ENCODE data around the gene ATP2B3.

ATP2B3 gene

DNA sequence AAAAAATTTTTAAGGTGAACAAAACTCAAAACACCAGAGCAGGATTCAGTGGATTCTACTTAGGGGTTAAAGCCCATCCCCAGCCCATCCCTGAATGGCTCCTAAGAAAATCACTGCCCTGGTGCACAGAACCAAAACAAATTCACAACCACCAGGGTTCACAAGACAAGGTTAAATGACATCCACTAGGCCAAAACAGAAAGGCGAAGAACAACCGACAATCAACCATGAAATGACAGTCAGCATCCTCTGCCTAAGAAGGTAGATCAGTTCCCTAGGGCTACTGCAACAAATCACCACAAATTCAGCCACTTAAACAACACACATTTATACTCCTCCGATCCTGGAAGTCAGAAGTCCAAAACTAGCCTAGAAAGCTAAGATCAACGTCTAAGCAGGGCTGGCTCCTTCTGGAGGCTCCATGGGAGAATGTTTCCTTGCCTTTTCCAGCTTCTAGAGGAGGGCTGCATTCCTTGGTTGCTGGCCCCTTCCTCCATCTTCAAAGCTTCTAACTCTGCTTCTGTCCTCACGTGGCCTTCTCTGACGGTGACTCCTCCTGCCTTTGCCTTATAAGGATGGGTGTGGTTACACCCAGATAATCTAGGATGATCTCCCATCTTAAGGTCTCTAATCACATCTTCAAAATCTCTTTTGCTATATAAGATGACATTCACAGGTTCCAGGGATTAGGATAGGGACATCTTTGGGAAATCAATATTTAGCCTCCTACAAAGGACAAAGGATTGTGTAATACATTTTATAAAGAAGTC is 79.7 kb downstream of the ATP2B3 start:
- TF ChIP-seq, protein P1, sequence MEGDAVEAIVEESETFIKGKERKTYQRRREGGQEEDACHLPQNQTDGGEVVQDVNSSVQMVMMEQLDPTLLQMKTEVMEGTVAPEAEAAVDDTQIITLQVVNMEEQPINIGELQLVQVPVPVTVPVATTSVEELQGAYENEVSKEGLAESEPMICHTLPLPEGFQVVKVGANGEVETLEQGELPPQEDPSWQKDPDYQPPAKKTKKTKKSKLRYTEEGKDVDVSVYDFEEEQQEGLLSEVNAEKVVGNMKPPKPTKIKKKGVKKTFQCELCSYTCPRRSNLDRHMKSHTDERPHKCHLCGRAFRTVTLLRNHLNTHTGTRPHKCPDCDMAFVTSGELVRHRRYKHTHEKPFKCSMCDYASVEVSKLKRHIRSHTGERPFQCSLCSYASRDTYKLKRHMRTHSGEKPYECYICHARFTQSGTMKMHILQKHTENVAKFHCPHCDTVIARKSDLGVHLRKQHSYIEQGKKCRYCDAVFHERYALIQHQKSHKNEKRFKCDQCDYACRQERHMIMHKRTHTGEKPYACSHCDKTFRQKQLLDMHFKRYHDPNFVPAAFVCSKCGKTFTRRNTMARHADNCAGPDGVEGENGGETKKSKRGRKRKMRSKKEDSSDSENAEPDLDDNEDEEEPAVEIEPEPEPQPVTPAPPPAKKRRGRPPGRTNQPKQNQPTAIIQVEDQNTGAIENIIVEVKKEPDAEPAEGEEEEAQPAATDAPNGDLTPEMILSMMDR (IDR thresholded peaks at IDR 0.05; ENCODE audit: low read depth, low read length), result no peak
- no peak overlapping the region for H3K4me3 ChIP-seq (replicated peaks in 1 of 2; ENCODE audit: low read depth in 2 of 2, low read length in 2 of 2)
- no peak for DNase-seq (ENCODE audit: low read depth in 2 of 2)

DNA sequence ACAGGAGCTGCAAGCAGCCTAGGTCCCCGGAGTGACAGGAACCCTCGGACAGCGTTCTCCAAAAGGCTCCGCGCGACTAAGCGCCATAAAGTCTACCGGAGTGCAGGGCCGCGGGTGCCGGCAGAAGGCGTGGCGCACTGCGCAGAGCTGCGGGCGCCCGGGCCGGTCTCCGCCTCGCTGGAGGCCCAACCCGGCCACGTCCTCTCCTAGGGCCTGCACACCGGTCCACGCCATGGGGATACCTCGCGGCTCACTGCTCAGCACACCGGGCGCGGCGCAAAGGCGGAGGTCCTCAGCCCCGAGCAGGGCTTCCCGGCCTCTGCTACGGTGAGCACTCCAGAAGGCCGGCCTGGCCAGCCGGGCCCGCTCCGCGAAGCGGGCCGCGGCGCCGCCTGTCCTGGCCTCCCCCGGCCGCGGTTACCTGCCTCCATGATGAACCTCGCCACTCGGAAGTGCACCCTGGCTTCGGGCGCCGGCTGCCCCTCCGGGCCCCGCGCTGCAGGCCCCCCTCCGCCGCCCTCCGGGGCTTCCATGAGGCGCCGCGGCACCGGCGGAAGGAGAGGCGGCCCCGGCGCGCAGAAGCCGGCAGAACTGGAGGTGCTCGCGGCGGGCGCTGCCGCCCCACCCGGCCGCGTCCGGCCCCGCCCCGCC is 81.2 kb downstream of the ATP2B3 start, which contains the start of gene CCNQ:
Gene CCNQ (minus strand): TSS at position 599 of the 651 bp plus-strand sequence. CDS start 66 bp downstream, at position 533.
- peak; percentile 24 to 34 for DNase-seq (ENCODE audit: low read depth in 2 of 2)
- TF ChIP-seq, protein P1 (IDR thresholded peaks at IDR 0.05; ENCODE audit: low read depth, low read length), result no peak
- peak within 1 kb of the TSS; percentile 67 to 68 for H3K4me3 ChIP-seq (replicated peaks in 1 of 2; ENCODE audit: low read depth in 2 of 2, low read length in 2 of 2)

DNA sequence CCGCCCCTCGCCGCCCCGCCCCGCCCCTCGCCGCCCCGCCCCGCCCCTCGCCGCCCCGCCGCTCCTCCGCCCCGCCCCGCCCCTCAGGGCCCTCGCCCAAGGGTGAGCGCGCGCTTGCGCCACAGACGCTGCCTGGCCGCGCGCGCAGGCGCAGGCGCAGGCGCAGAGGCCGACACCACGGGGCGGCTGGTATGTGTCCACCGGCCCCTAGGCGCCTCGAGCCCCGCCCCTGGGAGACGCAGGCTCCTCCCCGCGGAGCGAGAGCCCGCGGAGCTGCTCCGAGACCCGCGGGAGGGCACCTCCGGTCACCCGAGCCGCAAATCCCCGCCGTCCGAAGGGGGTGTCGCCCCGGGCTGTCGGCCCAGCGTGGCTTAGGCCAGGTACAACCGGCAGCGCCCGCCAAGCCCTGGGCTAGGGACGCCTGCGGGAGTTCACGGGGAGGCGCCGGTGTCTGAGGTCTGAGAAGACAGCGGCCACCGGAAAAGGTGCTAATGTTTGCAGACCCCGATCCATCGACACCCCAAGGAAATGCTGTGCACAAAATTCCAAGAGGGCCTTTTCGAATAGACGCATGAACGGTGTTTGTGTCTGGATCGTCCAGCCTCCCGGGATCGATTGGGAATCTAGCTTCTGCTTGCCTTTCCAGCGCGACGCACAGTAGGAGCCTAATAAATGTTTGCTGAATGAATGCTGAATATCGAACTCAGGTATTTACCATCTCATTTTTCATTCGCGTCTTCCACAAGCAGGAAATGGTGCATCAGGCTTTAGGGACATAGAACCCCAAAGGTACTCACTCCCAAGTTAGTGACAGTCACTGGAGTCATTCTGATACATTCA is 82.0 kb downstream of the ATP2B3 start:
- H3K4me3 ChIP-seq (replicated peaks in 1 of 2; ENCODE audit: low read depth in 2 of 2, low read length in 2 of 2), result peak overlapping the region; percentile 67 to 68
- peak; percentile 82 to 91 for DNase-seq (ENCODE audit: low read depth in 2 of 2)
- TF ChIP-seq, protein P1 (IDR thresholded peaks at IDR 0.05; ENCODE audit: low read depth, low read length), result no peak

DNA sequence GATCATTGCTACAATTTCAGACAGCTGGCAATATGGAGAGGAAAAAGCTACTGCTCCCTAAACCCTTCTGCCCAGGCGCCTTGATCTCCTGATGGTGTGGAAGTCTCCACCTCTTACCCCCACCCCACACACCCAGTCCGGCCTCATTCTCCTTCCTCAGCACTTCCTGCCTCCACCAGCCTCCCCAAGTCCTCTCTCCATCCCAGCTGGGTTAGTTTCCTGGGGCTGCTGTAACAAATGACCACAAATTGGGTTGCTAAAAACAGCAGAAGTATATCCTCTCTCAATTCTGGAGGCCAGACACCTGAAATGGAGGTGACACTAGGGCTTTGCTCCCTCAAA is 82.6 kb downstream of the ATP2B3 start:
- DNase-seq (ENCODE audit: low read depth in 2 of 2), result peak in 1 of 2 donors; percentile 10
- TF ChIP-seq, protein P1 (IDR thresholded peaks at IDR 0.05; ENCODE audit: low read depth, low read length), result no peak
- peak overlapping the region; percentile 67 to 68 for H3K4me3 ChIP-seq (replicated peaks in 1 of 2; ENCODE audit: low read depth in 2 of 2, low read length in 2 of 2)

GRCh38 chrX:153600921-153601320 is 83.5 kb downstream of the ATP2B3 start:
- H3K4me3 ChIP-seq (replicated peaks in 1 of 2; ENCODE audit: low read depth in 2 of 2, low read length in 2 of 2), result no peak overlapping the region
- TF ChIP-seq, protein P1 (IDR thresholded peaks at IDR 0.05; ENCODE audit: low read depth, low read length), result no peak
- DNase-seq (ENCODE audit: low read depth in 2 of 2), result no peak

- no peak overlapping the region for H3K4me3 ChIP-seq (replicated peaks in 1 of 2; ENCODE audit: low read depth in 2 of 2, low read length in 2 of 2)
- TF ChIP-seq, protein P1 (IDR thresholded peaks at IDR 0.05; ENCODE audit: low read depth, low read length), result no peak
- DNase-seq (ENCODE audit: low read depth in 2 of 2), result no peak
Measured at GRCh38 chrX:153601511-153602110, 84.2 kb downstream of the ATP2B3 start.
